NCI-H460 (cell line): ENCODE data around the gene KLF9. TPM values are rescaled to one million over a fixed set of nuclear protein-coding genes. Genes with fewer than 3 reads are reported as not detected.
"Not testable (repeated sequence)": the region's sequence is repeated elsewhere in the genome, so short reads cannot be mapped to it uniquely, and the experiment has no call there.

Experiments used
- DNase-seq: peaks from one replicate; pipeline ENCODE4 v3.0.0-alpha.2; 2016; ENCODE audit warnings: low read depth; ENCODE audit errors: extremely low read depth
- total RNA-seq: library from RNA; depleted of rRNA; stranded (reverse); fragments of >200 nt; shearing (Covaris generic); gene quantifications from 2 replicates; pipeline ENCODE4 v1.2.3, GENCODE V29; 2014

Gene KLF9
- total RNA-seq, 1 experiment from 2014 or later = 7.4 TPM

- no peak for DNase-seq
Measured at GRCh38 chr9:70405808-70406433, 8.5 kb downstream of the KLF9 start.

GRCh38 chr9:70404261-70404660, 10.2 kb downstream of the KLF9 start:
- DNase-seq = no peak

- DNase-seq = no peak
Measured at GRCh38 chr9:70403618-70404025, 10.8 kb downstream of the KLF9 start.

- DNase-seq = no peak
Measured at GRCh38 chr9:70403166-70403565, 11.3 kb downstream of the KLF9 start.

GRCh38 chr9:70402213-70402612, 12.2 kb downstream of the KLF9 start:
- DNase-seq = no peak

GRCh38 chr9:70401241-70401640, 13.2 kb downstream of the KLF9 start:
- DNase-seq = not testable (repeated sequence)

- DNase-seq = no peak
Measured at GRCh38 chr9:70400107-70400892, 14.2 kb downstream of the KLF9 start.

GRCh38 chr9:70399141-70399540, 15.3 kb downstream of the KLF9 start:
- DNase-seq = no peak

- no peak for DNase-seq
Measured at GRCh38 chr9:70398145-70398556, 16.3 kb downstream of the KLF9 start.

- no peak for DNase-seq
Measured at GRCh38 chr9:70395652-70396051, 18.8 kb downstream of the KLF9 start.

- DNase-seq = no peak
Measured at GRCh38 chr9:70392850-70393249, 21.6 kb downstream of the KLF9 start.

- DNase-seq = peak; percentile 7
Measured at GRCh38 chr9:70392189-70392588, 22.3 kb downstream of the KLF9 start.

- no peak for DNase-seq
Measured at GRCh38 chr9:70390933-70391341, 23.5 kb downstream of the KLF9 start.

- DNase-seq = no peak
Measured at GRCh38 chr9:70389621-70390266, 24.7 kb downstream of the KLF9 start.

- DNase-seq = no peak
Measured at GRCh38 chr9:70389188-70389587, 25.3 kb downstream of the KLF9 start.

GRCh38 chr9:70387663-70388062, 26.8 kb downstream of the KLF9 start:
- no peak for DNase-seq

GRCh38 chr9:70385426-70385825, 29.0 kb downstream of the KLF9 start:
- no peak for DNase-seq

- DNase-seq = no peak
Measured at GRCh38 chr9:70382709-70383605, 31.5 kb downstream of the KLF9 start.

- no peak for DNase-seq
Measured at GRCh38 chr9:70382046-70382708, 32.3 kb downstream of the KLF9 start.

GRCh38 chr9:70374962-70375618, 39.4 kb downstream of the KLF9 start:
- no peak for DNase-seq
